Prostate gland (tissue), 2 donors: ENCODE data around the gene LRRN3.

Experiments used
- CTCF ChIP-seq, 4 experiments: fragments of 200-600 bp in 2 of 4; fragments of 450-650 bp in 2 of 4; sonication (generic) in 2 of 4; IDR thresholded peaks; 1 replicate in 3 of 4; 2 replicates in 1 of 4; pipeline ENCODE4 v1.5.1; 2016 to 2019; ENCODE audit warnings: antibody characterized with exemption in 4 of 4, mild to moderate bottlenecking in 2 of 4, moderate library complexity in 2 of 4
- POLR2A ChIP-seq: fragments of 450-650 bp; IDR thresholded peaks from one replicate; pipeline ENCODE4 v1.6.1; 2016; ENCODE audit warnings: antibody characterized with exemption, mild to moderate bottlenecking

- TF ChIP-seq CTCF (IDR thresholded peaks at IDR 0.05) (no peak), POLR2A (no peak)
These were observed 69.4 kb downstream of the LRRN3 start for GRCh38 chr7:111160297-111160696.
